Thyroid gland (tissue), 4 donors: ENCODE results near the gene CTSH.
"Not testable (repeated sequence)": the region's sequence is repeated elsewhere in the genome, so short reads cannot be mapped to it uniquely, and the experiment has no call there.

Experiments used
- CTCF ChIP-seq, 6 experiments: fragments of 200-600 bp in 3 of 6; fragments of 450-650 bp in 3 of 6; sonication (generic) in 3 of 6; IDR thresholded peaks; one replicate each; pipeline ENCODE4 v1.5.1; 2016 to 2019; ENCODE audit warnings: antibody characterized with exemption in 6 of 6, mild to moderate bottlenecking in 2 of 6, inconsistent platforms in 1 of 6, moderate library complexity in 1 of 6
- POLR2A ChIP-seq, 2 donors: fragments of 450-650 bp; IDR thresholded peaks; one replicate each; pipeline ENCODE4 v1.6.1; 2017; ENCODE audit warnings: antibody characterized with exemption in 2 of 2, mild to moderate bottlenecking in 2 of 2, moderate library complexity in 1 of 2

DNA sequence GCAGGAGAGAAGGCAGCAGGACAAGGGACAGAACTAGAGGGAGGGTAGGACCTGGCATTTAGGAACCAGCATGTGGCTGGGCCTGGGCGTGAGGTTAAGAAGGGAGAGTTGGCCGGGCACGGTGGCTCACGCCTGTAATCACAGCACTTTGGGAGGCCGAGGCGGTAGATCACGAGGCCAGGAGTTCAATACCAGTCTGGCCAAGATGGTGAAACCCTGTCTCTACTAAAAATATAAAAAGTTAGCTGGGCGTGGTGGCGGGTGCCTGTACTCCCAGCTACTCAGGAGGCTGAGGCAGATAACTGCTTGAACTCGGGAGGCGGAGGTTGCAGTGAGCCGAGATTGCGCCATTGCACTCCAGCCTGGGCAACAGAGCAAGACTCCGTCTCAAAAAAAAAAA is 16.7 kb downstream of the CTSH start:
- not testable (repeated sequence) for TF ChIP-seq CTCF, POLR2A (IDR thresholded peaks at IDR 0.05)
